Measurements from ENCODE around the gene WT1.

WT1 gene

DNA sequence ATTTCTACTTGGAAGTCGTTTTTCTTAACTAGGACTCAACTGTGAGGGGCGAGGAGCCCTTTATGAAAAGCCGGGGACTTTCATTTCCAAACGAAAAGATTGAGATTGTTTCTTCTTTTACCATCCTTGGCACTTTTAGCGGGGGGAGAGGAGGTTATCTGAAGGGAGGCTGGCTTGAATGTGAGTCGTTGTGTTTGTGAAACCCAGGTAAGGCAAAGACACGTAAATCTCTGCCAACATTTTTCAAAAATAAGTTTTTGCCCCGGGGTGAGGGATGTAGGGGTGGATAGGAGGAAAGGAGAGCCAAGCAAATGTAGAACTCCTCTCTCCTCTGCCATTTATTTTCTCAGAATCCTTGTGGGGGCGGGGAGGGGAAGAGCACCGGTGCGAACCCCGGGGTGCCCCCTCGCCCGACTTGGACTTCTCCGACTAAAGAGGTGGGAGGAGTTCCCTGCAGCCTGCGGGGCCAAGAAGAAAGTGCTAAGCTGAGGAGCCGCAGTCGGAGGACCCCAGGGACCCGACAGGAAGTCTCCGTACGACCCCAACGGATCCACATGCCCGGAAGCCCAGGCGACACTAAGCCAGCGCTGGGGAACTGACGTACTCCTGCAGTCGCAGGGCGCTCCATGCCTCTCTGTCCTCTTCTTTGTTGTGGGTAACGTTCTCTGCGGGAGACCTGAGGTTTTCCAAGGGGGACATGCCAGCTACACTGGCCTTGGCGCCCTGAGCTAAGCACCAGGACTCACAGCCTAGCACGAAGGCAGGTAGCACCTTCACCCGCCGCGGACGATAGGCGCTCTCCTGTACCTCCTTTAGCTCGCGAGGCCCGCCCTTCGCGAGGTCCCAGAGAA, 2.4 kb upstream of the WT1 start:
- DNase-seq = no peak

GRCh38 chr11:32436751-32437494, 1.6 kb upstream of the WT1 start:
- no peak for DNase-seq

- DNase-seq = no peak
These were observed 807 bp upstream of the WT1 start for GRCh38 chr11:32435942-32436750.

GRCh38 chr11:32435152-32435480, 223 bp downstream of the WT1 start:
- DNase-seq = no peak

- DNase-seq = no peak
These were observed 785 bp downstream of the WT1 start for GRCh38 chr11:32434356-32435151.

DNA sequence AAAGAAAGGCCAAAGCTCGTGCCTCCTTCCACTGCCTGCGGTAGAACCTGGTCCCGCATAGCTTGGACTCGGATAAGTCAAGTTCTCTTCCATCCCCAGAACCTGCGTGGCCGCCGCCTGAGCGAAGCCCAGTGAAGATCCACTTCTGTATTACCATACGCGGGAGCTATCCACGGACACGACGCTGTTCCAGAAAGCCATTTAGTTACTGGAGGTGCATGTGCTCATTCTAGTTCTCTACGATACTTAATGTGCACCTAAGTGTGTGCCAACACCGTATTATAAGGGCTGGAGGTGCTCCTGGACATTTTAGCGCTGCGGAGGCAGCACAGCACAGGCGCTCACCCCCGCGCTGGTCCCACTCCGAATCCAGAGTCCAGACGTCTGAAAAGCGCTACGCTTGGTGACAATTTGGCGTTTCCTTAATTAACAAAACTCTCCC, 1.4 kb downstream of the WT1 start:
- DNase-seq = no peak

DNA sequence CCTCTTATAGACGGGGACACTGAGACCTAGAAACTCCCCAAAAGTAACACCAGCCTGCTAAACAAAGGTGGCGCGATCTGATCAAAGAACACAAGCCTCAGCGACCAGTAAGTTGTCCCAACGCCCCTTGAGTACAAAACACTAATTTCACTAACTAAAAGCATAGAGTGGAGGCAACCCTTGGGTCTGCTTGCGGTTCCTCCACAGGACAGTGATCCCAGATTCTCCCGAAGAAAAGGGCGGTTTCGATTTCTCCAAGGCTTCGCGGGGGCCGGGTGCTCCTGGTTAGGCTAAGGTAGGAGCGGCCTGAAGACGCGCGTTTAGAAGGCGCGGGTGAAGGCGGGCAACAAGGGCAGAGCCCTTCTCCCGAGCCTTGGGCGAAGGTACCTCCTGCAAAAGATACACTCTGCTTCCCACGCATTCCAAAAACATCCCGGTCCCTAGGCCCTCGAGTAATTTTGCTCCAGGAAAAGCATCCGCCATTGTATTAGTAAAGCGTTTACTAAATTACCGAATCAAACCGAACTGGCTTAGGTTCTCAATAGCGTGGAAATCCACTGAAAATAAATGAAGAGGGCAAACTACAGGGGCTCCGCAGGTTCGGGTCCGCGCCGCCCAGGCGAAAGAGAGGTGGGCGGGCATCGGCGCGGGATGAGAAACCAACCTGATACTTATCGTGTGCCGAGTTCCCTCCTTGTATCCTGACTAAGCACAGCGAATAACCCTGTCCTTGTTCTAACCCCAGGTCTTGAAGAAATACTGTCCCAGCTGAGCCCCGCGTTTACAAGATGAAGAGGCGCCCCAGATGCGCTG, 2.0 kb downstream of the WT1 start:
- no peak for DNase-seq

DNA sequence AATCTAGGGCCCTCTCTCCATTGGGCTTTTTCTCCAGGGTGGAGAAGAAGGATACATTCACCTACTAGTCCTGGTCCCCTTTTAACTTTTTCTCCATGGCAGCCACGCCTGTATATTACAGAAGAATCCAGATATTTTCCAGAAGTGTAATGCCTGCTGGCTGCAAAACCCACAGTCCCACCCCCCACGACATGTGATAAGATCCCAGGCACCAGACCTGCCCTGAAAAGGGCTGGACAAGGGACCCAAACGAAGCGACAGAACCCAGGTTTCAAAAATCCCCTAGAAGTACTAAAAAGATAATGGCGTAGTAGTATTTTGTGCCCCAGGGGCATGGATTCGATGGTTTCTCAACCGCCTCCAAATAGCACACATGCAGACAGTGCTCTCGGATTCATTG, 2.8 kb downstream of the WT1 start:
- DNase-seq = no peak

DNA sequence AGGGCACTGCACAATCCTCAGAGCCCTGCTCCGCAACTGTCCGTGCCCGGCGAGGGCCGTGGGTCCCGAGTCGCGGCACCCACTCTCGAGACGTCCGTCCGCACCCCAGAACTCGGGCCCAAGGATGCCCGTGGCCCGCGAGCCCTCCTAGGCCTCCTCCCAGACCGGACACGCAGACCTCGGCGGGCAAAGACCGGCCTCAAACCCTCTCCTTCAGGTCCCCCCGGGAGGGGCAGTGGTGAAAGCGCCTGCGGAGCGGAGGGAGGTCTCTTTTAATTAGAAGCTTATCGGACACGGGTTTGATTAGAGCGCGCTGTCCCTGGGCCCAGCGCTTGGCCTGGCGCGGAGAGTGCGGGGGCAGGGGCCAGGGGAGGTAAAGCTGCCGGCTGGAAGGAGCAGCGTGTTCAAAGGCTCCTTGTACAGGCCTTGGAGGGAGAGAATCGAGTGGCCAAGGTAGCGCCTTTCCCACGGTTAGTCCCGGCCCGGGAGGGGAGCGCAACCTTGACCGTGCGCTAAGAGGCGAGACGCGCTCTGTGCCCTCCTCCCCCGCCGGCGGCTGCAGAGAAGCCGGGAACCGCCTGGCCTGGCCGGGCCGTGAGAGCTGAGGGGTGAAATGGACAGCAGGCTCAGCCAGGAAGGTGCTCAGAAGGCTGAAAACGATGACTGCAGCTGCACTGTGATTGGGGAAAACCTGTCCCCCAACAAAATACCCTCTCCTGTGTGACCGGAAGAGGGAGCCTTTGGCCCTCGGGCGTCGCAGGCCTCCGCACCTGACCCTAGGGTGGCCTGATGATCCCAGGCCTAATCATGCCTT, 4.6 kb downstream of the WT1 start:
- DNase-seq = no peak

DNA sequence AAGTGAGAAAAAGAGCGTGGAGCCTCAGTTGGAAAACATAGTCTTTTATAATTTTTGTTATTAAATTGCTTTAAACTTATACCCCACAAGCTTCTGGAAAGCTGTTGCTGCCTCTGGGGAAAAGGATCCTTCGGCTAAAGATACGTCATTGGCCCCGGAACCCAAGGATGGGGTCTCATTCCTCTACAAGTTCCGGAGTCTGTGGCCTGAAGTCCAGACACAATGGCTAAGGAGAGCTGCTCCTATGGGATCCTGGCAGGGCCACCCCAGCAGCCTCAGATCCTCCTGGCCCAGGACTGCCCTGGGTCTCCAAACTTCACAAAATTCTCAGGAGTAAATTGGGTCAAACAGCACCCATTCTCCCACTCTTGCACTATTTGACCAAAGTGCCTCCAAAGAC, 5.9 kb downstream of the WT1 start:
- no peak for DNase-seq

DNA sequence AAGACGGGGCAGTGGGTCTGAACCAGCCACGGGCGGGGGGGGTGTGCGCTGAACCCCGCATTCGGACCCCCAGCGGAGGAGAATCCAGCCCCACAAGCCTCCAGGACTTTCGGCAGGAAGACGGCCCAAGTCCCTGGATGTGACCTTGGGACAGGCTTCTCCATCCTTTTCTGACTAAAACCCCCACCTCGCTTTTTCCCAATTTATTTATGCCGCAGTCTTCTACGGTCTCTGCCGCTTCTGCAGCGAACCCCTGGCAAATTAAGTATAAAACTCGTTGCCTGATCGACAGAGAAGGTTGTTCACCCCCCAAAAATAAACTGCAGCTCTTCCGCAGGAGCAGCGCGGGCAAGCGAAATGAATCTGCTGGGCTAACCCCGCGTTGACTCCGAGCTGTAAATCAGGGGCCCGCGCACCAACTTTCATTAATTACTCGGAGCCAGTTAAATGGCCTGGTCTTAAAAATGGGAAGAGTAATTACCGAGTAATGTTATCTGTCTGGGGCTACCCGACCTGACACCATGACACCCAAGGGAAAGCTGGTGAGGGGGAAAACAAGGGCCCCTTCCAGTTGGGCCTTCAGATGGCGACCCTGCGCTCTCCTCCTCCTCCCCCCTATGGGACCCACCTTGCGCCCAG, 6.6 kb downstream of the WT1 start:
- no peak for DNase-seq

- DNase-seq = no peak
These were observed 7.2 kb downstream of the WT1 start for GRCh38 chr11:32427935-32428664.

GRCh38 chr11:32427616-32427934, 7.8 kb downstream of the WT1 start:
- no peak for DNase-seq

- DNase-seq = no peak
These were observed 8.3 kb downstream of the WT1 start for GRCh38 chr11:32426819-32427615.

GRCh38 chr11:32426192-32426591, 9.1 kb downstream of the WT1 start:
- no peak for DNase-seq

DNA sequence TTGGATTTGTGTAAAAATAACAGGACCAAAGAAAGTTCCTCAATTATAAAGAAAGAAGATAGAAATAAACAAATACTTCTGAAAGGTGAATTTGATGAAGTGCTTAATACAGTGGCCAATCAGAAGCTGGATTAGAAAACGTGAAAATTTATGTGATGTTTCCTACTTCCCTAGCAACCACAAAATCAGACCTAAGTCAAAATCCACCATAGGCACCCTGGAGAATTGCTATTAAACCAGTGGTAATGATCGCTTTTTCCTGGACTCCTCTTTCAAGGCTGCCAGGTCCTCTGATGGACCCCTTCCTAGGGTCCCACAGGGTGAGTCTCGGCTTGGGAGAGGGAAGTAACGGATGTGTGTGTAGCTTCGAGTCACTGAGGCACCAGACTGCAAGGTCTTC, 9.6 kb downstream of the WT1 start:
- no peak for DNase-seq

DNA sequence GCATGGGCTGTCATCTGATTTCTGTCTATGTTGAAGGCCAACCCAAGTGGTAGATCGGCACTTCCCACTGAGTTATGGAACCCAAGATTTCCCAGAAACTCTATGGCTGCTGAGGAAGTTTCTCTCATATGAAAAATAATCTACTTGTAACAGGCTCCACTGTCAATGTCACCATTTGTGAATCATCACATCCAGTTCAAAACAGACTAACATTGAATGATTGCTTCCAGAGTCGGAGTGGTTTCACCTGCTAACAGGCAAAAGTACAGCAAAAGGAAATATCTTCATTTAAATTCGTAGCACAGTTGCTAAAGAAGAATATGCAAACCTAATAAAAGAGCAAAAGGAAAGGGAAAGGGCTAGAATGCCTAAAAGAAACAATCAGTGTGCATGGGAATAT, 12.8 kb downstream of the WT1 start:
- DNase-seq = no peak

DNA sequence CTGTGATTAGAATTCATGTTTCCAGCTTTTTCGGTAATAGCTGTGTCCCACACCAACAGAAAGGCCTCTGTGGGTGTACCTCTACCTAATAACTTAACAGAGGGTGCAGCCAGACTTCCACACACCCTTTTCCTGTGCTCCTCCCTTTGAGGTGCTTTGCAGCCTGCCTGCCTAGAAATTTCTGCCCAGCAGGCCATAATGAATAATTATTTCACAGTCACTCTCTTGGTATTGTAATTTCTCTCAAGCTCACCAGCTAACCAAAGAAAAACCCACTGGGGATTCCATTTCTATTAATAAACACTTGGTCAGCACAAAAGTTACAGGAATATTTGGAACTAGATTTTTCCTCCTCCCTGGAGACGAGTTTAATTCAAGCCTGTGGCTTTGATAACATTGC, 13.3 kb downstream of the WT1 start:
- DNase-seq = no peak

All from NCI-H187 (cell line).